Mesodermal cell (in vitro differentiated cells): ENCODE results near the gene IGF1R.
A peak's percentile ranks its signal among the peaks of the same experiment; 100 is the strongest.

Experiments
- H3K27ac ChIP-seq: 2 replicates; pipeline ENCODE4 v1.7.0; 2013; ENCODE audit warnings: mild to moderate bottlenecking, low read depth, low read length, moderate library complexity; ENCODE audit not compliant: severe bottlenecking
- H3K36me3 ChIP-seq: 2 replicates; pipeline ENCODE4 v1.7.1; 2013; ENCODE audit warnings: mild to moderate bottlenecking, low read length, moderate library complexity; ENCODE audit not compliant: control insufficient read depth, insufficient read depth
- H3K4me1 ChIP-seq: one replicate; pipeline ENCODE4 v1.7.1; 2013; ENCODE audit warnings: mild to moderate bottlenecking, low read length; ENCODE audit not compliant: insufficient read depth, control insufficient read depth, poor library complexity, severe bottlenecking
- H3K4me3 ChIP-seq: 2 replicates; pipeline ENCODE4 v1.7.0; 2013; ENCODE audit warnings: low read length, control low read depth, mild to moderate bottlenecking; ENCODE audit not compliant: insufficient read depth, poor library complexity, severe bottlenecking; ENCODE audit errors: extremely low read depth
- H3K9me3 ChIP-seq: 2 replicates; pipeline ENCODE4 v1.7.1; 2013; ENCODE audit warnings: mild to moderate bottlenecking, low read length, moderate library complexity; ENCODE audit not compliant: control insufficient read depth
- WGBS, 2 experiments: methylation state at CpG; one replicate each; pipeline ENCODE4 v1.1.5; 2013; ENCODE audit warnings: missing lambda C conversion rate in 2 of 2; ENCODE audit not compliant: insufficient coverage in 2 of 2; 5-methylcytosine and 5-hydroxymethylcytosine counted together

The IGF1R gene

DNA sequence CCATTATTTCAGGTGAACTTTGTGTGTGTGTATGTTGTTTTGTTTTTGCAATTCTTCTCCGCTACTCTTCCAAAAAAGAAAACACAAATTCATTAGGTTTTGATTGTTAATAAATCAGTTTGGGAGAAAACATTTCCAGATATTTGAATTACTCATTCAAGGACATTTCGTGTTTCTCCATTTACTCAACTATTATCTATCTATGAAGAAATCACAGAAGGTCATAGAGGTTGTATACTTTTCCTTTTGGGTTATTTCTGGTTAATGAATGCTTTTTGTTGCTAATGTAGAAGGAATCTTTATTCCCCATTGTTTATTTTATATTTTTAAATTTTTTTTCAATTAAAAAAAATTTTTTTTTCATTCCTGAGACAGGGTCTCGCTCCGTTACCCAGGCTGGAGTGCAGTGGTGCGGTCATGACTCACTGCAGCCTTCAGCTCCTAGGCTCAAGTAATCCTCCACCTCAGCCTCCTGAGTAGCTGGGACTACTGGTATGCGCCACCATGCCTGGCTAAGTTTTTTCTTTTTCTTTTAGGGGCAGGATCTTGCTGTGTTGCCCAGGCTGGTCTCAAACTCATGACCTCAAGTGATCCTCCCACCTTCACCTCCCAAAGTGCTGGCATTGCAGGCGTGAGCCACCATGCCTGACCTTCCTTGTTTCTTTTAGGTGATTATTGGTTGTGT, 28.4 kb downstream of the IGF1R start:
- Histone ChIP-seq H3K4me3 (no peak overlapping the region), H3K4me1 (peaks cover 39% of the 10 kb centered on the region), H3K36me3 (peaks cover 15% of the 10 kb centered on the region), H3K27ac (no peak overlapping the region), H3K9me3 (no peaks in the 10 kb centered on the region)
- WGBS, 2 experiments, result 92 to 100% methylated on average over 4 of the region's 7 CpGs

GRCh38 chr15:98677345-98678059, 29.2 kb downstream of the IGF1R start:
- Histone ChIP-seq H3K4me1 (peaks cover 32% of the 10 kb centered on the region), H3K36me3 (peaks cover 15% of the 10 kb centered on the region), H3K27ac (no peak overlapping the region), H3K9me3 (no peaks in the 10 kb centered on the region), H3K4me3 (no peak overlapping the region)
- 73 to 91% methylated on average over 3 to 5 of the region's 5 CpGs for WGBS, 2 experiments

- whole genome bisulfite sequencing, 2 experiments, result 97 to 100% methylated on average over 4 of the region's 7 CpGs
- Histone ChIP-seq H3K36me3 (peaks cover 15% of the 10 kb centered on the region), H3K27ac (no peak overlapping the region), H3K4me1 (peaks cover 30% of the 10 kb centered on the region), H3K4me3 (no peak overlapping the region), H3K9me3 (no peaks in the 10 kb centered on the region)
These were observed 30.1 kb downstream of the IGF1R start for GRCh38 chr15:98678484-98678883.

- peaks cover 18% of the 10 kb centered on the region for H3K36me3 ChIP-seq
- H3K4me1 ChIP-seq, result peaks cover 39% of the 10 kb centered on the region
- H3K27ac ChIP-seq, result no peak overlapping the region
- H3K9me3 ChIP-seq, result no peaks in the 10 kb centered on the region
- no peak overlapping the region for H3K4me3 ChIP-seq
- 91 to 96% methylated on average over 7 of the region's 7 CpGs for WGBS, 2 experiments
These were observed 32.7 kb downstream of the IGF1R start for GRCh38 chr15:98681061-98681460.

GRCh38 chr15:98682992-98683701, 34.8 kb downstream of the IGF1R start:
- Histone ChIP-seq H3K9me3 (no peaks in the 10 kb centered on the region), H3K4me3 (no peak overlapping the region), H3K36me3 (peaks cover 10% of the 10 kb centered on the region), H3K4me1 (peaks cover 48% of the 10 kb centered on the region), H3K27ac (peak overlapping the region; percentile 6)
- WGBS, 2 experiments, result 82 to 92% methylated on average over 5 to 6 of the region's 9 CpGs

GRCh38 chr15:98683831-98684230, 35.5 kb downstream of the IGF1R start:
- Histone ChIP-seq H3K4me1 (peaks cover 53% of the 10 kb centered on the region), H3K27ac (no peak overlapping the region), H3K4me3 (no peak overlapping the region), H3K36me3 (peaks cover 6% of the 10 kb centered on the region), H3K9me3 (no peaks in the 10 kb centered on the region)
- WGBS, 2 experiments, result 68 to 78% methylated on average over 3 to 4 of the region's 5 CpGs

- Histone ChIP-seq H3K27ac (no peak overlapping the region), H3K36me3 (peaks cover 6% of the 10 kb centered on the region), H3K4me3 (no peak overlapping the region), H3K9me3 (no peaks in the 10 kb centered on the region), H3K4me1 (peaks cover 56% of the 10 kb centered on the region)
- 89 to 93% methylated on average over 2 of the region's 4 CpGs for WGBS, 2 experiments
These were observed 36.1 kb downstream of the IGF1R start for GRCh38 chr15:98684436-98684835.

- Histone ChIP-seq H3K4me1 (peaks cover 62% of the 10 kb centered on the region), H3K27ac (no peak overlapping the region), H3K4me3 (no peak overlapping the region), H3K36me3 (peaks cover 6% of the 10 kb centered on the region), H3K9me3 (no peaks in the 10 kb centered on the region)
- 96 to 100% methylated on average over 4 of the region's 5 CpGs for WGBS, 2 experiments
These were observed 36.7 kb downstream of the IGF1R start for GRCh38 chr15:98684995-98685525.

- Histone ChIP-seq H3K9me3 (no peaks in the 10 kb centered on the region), H3K36me3 (peaks cover 11% of the 10 kb centered on the region), H3K4me1 (peaks cover 67% of the 10 kb centered on the region), H3K4me3 (no peak overlapping the region), H3K27ac (no peak overlapping the region)
- WGBS, 2 experiments, result 84 to 92% methylated on average over 5 of the region's 5 CpGs
These were observed 38.6 kb downstream of the IGF1R start for GRCh38 chr15:98686983-98687382.

DNA sequence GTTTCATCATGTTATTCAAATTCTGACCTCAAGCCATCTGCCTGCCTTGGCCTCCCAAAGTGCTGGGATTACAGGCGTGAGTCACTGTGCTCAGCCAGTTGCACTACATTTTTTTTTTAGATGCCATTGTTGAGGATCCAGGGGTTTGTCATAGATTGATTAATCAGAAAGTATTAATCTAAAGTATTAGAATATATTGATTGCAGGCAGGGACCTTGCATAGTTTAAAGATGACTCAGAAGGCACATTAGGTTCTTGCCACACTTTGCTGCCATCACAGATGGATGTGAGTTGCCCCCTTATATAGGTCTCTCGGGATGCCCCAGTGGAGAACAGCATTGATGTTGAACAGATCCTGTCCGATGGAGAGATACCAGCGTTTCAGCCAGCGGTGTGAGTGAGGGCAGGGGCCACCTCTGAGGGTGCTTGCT, 41.1 kb downstream of the IGF1R start:
- Histone ChIP-seq H3K9me3 (no peaks in the 10 kb centered on the region), H3K36me3 (peaks cover 19% of the 10 kb centered on the region), H3K4me3 (no peak overlapping the region), H3K4me1 (peaks cover 61% of the 10 kb centered on the region), H3K27ac (peak overlapping the region; percentile 59)
- WGBS, 2 experiments, result 89 to 100% methylated on average over 2 to 4 of the region's 5 CpGs
